Activated T-cell treated with anti-CD3 and anti-CD28 coated beads, Interleukin-2, amount 50 U/mL, for 72 hours (primary cell): ENCODE data around the gene COL8A2. TPM values are rescaled to one million over a fixed set of nuclear protein-coding genes. Genes with fewer than 3 reads are reported as not detected.

ENCODE experiments used
- ATAC-seq, 2 donors: fragments of 150-1000 bp; cut with Tn5 transposase; replicated peaks in 1 of 2; 2 replicates each; pipeline ENCODE4 v1.10.0; 2021; ENCODE audit warnings: moderate library complexity in 2 of 2, mild to moderate bottlenecking in 1 of 2
- DNase-seq, 2 donors: peaks; one replicate each; pipeline ENCODE4 v3.0.0; 2021 to 2022; ENCODE audit warnings: mixed read lengths in 1 of 2
- H3K27ac Mint-ChIP-seq: one replicate; pipeline ENCODE4 v1.8.0; 2022; ENCODE audit warnings: mild to moderate bottlenecking, moderate library complexity, mixed read lengths
- H3K27me3 Mint-ChIP-seq: one replicate; pipeline ENCODE4 v1.8.0; 2022; ENCODE audit warnings: low read depth, mixed read lengths
- H3K36me3 Mint-ChIP-seq, 2 donors: one replicate each; pipeline ENCODE4 v1.8.0; 2022; ENCODE audit warnings: mixed read lengths in 2 of 2, mild to moderate bottlenecking in 1 of 2; ENCODE audit not compliant: insufficient read depth in 2 of 2
- H3K4me1 Mint-ChIP-seq: one replicate; pipeline ENCODE4 v1.8.0; 2022; ENCODE audit warnings: low read depth, mixed read lengths
- H3K4me3 Mint-ChIP-seq, 2 donors: one replicate each; pipeline ENCODE4 v1.8.0; 2022; ENCODE audit warnings: mild to moderate bottlenecking in 2 of 2, mixed read lengths in 2 of 2, moderate library complexity in 2 of 2
- H3K9me3 Mint-ChIP-seq, 2 donors: one replicate each; pipeline ENCODE4 v1.8.0; 2022; ENCODE audit warnings: mixed read lengths in 2 of 2
- total RNA-seq, 2 donors: library from RNA; stranded (reverse); gene quantifications; one replicate each; pipeline ENCODE4 v1.2.3, GENCODE V29; 2022

The COL8A2 gene
- total RNA-seq, 2 donors from 2014 or later: 0.07 to 0.09 TPM

DNA sequence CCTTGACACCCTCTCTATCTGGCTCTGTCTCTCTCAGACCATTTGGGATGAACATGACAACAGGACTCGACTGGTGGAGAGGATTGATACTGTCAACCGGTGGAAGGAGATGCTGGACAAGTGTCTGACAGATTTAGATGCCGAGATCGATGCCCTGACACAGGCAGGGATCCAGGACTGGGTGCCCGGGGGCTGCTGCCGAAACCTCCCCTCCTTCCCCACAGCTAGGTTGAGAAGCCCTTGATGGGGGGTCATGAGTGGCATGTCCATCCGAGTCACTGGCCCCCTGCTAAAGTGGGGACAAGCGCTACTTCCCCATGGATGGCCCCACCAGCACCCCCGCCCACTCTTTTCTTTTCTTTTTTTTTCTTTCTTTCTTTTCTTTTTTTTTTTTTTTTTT is 39.9 kb downstream of the COL8A2 start:
- Mint-ChIP-seq H3K27me3 (peaks cover 29% of the 10 kb centered on the region), H3K4me1 (peaks cover 11% of the 10 kb centered on the region), H3K36me3 (peaks cover 0 to 7% of the 10 kb centered on the region in 2 donors), H3K4me3 (no peak overlapping the region), H3K9me3 (no peaks in the 10 kb centered on the region), H3K27ac (no peak overlapping the region)
- DNase-seq: no peak
- no peak for ATAC-seq

- ATAC-seq (no peak), DNase-seq (no peak)
- Mint-ChIP-seq H3K27ac (no peak overlapping the region), H3K27me3 (peaks cover 32% of the 10 kb centered on the region), H3K36me3 (peaks cover 0 to 6% of the 10 kb centered on the region in 2 donors), H3K4me3 (peak overlapping the region in 1 of 2 donors; percentile 63), H3K9me3 (no peaks in the 10 kb centered on the region), H3K4me1 (peaks cover 5% of the 10 kb centered on the region)
These were observed 40.4 kb downstream of the COL8A2 start for GRCh38 chr1:36084497-36085115.

- H3K4me3 Mint-ChIP-seq: peak within 1 kb of the TSS in 1 of 2 donors; percentile 63
- no peaks in the 10 kb centered on the region for H3K9me3 Mint-ChIP-seq
- ATAC-seq (no peak), DNase-seq (no peak)
- peaks cover 0 to 3% of the 10 kb centered on the region in 2 donors for H3K36me3 Mint-ChIP-seq
- peaks cover 38% of the 10 kb centered on the region for H3K27me3 Mint-ChIP-seq
- H3K4me1 Mint-ChIP-seq: peaks cover 5% of the 10 kb centered on the region
- no peak within 1 kb of the TSS for H3K27ac Mint-ChIP-seq
These were observed 41.2 kb downstream of the COL8A2 start, which contains the start of gene TEKT2 for GRCh38 chr1:36083635-36084496. Gene TEKT2 (plus strand): TSS chr1:36084094. CDS start chr1:36084922, 828 bp downstream.

GRCh38 chr1:36083219-36083618 is 41.8 kb downstream of the COL8A2 start:
- Mint-ChIP-seq H3K4me3 (peak overlapping the region in 1 of 2 donors; percentile 32), H3K27me3 (peaks cover 41% of the 10 kb centered on the region), H3K4me1 (peaks cover 5% of the 10 kb centered on the region), H3K27ac (no peak overlapping the region), H3K9me3 (no peaks in the 10 kb centered on the region), H3K36me3 (no peaks in the 10 kb centered on the region)
- no peak for DNase-seq
- ATAC-seq: no peak

- H3K27ac Mint-ChIP-seq: no peak overlapping the region
- H3K4me1 Mint-ChIP-seq: peaks cover 5% of the 10 kb centered on the region
- no peaks in the 10 kb centered on the region for H3K36me3 Mint-ChIP-seq
- DNase-seq (no peak), ATAC-seq (peak in 1 of 2 donors; percentile 33)
- H3K27me3 Mint-ChIP-seq: peaks cover 41% of the 10 kb centered on the region
- no peak overlapping the region for H3K4me3 Mint-ChIP-seq
- no peaks in the 10 kb centered on the region for H3K9me3 Mint-ChIP-seq
These were observed 43.0 kb downstream of the COL8A2 start for GRCh38 chr1:36081926-36082485.

GRCh38 chr1:36080801-36081200 is 44.2 kb downstream of the COL8A2 start:
- DNase-seq: no peak
- Mint-ChIP-seq H3K4me1 (peaks cover 5% of the 10 kb centered on the region), H3K4me3 (no peak overlapping the region), H3K27ac (no peak overlapping the region), H3K27me3 (peaks cover 41% of the 10 kb centered on the region), H3K36me3 (no peaks in the 10 kb centered on the region), H3K9me3 (no peaks in the 10 kb centered on the region)
- ATAC-seq: no peak

DNA sequence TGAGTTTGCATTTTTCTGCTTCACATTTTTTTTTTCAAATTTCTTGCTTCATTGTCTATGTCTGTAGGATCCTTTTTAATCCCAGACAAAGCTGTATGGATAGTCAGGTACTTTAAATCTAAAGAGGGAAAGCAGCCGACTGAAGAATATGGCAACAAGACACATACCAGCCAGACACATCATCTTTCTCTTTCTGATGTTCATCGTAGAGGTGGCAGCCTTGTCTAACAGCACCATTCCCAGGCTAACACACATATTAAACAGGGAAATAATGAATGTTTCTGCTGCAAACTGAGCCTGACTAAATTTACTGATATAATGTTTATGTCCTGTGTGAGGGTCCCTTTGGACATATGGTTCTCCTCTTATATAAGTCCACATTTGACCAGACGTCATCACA is 44.8 kb downstream of the COL8A2 start:
- Mint-ChIP-seq H3K4me3 (no peak overlapping the region), H3K27me3 (peaks cover 41% of the 10 kb centered on the region), H3K9me3 (no peaks in the 10 kb centered on the region), H3K27ac (no peak overlapping the region), H3K36me3 (no peaks in the 10 kb centered on the region), H3K4me1 (peaks cover 5% of the 10 kb centered on the region)
- DNase-seq (no peak), ATAC-seq (no peak)

- H3K4me1 Mint-ChIP-seq: no peaks in the 10 kb centered on the region
- DNase-seq: no peak
- H3K27ac Mint-ChIP-seq: no peak overlapping the region
- no peaks in the 10 kb centered on the region for H3K36me3 Mint-ChIP-seq
- ATAC-seq: no peak
- H3K27me3 Mint-ChIP-seq: peaks cover 27% of the 10 kb centered on the region
- no peak overlapping the region for H3K4me3 Mint-ChIP-seq
- no peaks in the 10 kb centered on the region for H3K9me3 Mint-ChIP-seq
These were observed 47.9 kb downstream of the COL8A2 start for GRCh38 chr1:36076979-36077573.

DNA sequence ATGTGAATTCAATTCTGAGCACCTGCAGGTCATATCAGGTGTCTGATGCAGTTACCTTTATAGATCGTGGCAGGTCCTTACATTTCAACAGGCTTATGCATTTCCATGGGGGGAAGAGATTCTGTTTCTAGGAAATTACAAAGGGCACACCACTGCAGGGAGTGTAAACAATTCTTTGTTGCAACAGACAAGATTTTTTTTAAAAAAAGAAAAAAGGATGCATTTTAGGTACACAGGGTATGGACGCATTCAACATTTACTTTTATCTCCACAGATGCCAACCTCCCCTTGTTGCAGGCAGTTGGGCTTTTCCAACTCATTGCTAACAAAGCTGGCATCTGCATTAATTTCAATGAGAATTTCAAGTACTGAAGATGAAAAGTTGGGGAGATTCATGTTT is 54.7 kb downstream of the COL8A2 start:
- H3K27ac Mint-ChIP-seq: no peak overlapping the region
- no peaks in the 10 kb centered on the region for H3K9me3 Mint-ChIP-seq
- H3K36me3 Mint-ChIP-seq: no peaks in the 10 kb centered on the region
- DNase-seq: no peak
- H3K4me1 Mint-ChIP-seq: no peaks in the 10 kb centered on the region
- H3K27me3 Mint-ChIP-seq: no peaks in the 10 kb centered on the region
- no peak for ATAC-seq
- H3K4me3 Mint-ChIP-seq: no peak overlapping the region

- ATAC-seq (no peak), DNase-seq (no peak)
- Mint-ChIP-seq H3K9me3 (no peaks in the 10 kb centered on the region), H3K27me3 (no peaks in the 10 kb centered on the region), H3K4me3 (no peak overlapping the region), H3K27ac (no peak overlapping the region), H3K4me1 (no peaks in the 10 kb centered on the region), H3K36me3 (no peaks in the 10 kb centered on the region)
These were observed 56.2 kb downstream of the COL8A2 start for GRCh38 chr1:36068866-36069265.

- no peak for ATAC-seq
- DNase-seq: no peak
- Mint-ChIP-seq H3K4me3 (no peak overlapping the region), H3K27ac (no peak overlapping the region), H3K4me1 (no peaks in the 10 kb centered on the region), H3K36me3 (no peaks in the 10 kb centered on the region), H3K9me3 (no peaks in the 10 kb centered on the region), H3K27me3 (no peaks in the 10 kb centered on the region)
These were observed 57.2 kb downstream of the COL8A2 start for GRCh38 chr1:36067871-36068270.

GRCh38 chr1:36062315-36062714 is 62.7 kb downstream of the COL8A2 start:
- ATAC-seq: no peak
- DNase-seq: no peak
- Mint-ChIP-seq H3K4me3 (no peak overlapping the region), H3K4me1 (no peaks in the 10 kb centered on the region), H3K27me3 (no peaks in the 10 kb centered on the region), H3K27ac (no peak overlapping the region), H3K9me3 (no peaks in the 10 kb centered on the region), H3K36me3 (peaks cover 0 to 2% of the 10 kb centered on the region in 2 donors)

DNA sequence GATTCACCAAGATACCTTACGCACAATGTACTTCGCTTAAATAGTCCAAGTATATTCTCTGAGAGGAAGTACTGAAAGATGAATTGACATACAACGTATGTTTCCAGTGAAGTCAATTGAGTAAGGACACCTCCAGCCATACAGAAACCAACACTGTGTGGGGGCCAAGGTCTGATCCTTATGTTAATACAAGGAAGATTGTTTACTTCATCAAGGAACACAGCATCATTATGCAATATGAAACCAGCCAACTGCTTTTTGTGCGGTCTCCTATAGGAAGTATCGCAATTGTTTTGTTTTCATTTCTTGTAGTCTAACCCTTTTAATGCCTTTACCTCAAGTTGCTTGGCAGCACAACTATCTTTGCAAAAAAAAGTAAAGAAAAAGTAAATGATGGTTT is 69.3 kb downstream of the COL8A2 start:
- DNase-seq (no peak), ATAC-seq (no peak)
- no peaks in the 10 kb centered on the region for H3K27me3 Mint-ChIP-seq
- peaks cover 1 to 3% of the 10 kb centered on the region in 2 donors for H3K36me3 Mint-ChIP-seq
- H3K4me3 Mint-ChIP-seq: no peak overlapping the region
- no peaks in the 10 kb centered on the region for H3K9me3 Mint-ChIP-seq
- H3K4me1 Mint-ChIP-seq: no peaks in the 10 kb centered on the region
- H3K27ac Mint-ChIP-seq: no peak overlapping the region
